Measurements from ENCODE around the gene KCNQ2.

GRCh38 chr20:63362436-63363009, 109.9 kb downstream of the KCNQ2 start:
- TF ChIP-seq GABPA (IDR thresholded peaks at IDR 0.05 in 1 of 2, conservative IDR thresholded peaks at IDR 0.05 in 1 of 2) (no peak), TAF1 (conservative IDR thresholded peaks at IDR 0.05) (no peak), ATF3 (IDR thresholded peaks at IDR 0.05) (no peak), MAX (IDR thresholded peaks at IDR 0.05) (no peak), NR2F2 (IDR thresholded peaks at IDR 0.05) (no peak), YY1 (IDR thresholded peaks at IDR 0.05) (no peak), EGR1 (IDR thresholded peaks at IDR 0.05; ENCODE audit: low read depth in 2 of 2) (no peak)
- TF ChIP-seq, protein P1, sequence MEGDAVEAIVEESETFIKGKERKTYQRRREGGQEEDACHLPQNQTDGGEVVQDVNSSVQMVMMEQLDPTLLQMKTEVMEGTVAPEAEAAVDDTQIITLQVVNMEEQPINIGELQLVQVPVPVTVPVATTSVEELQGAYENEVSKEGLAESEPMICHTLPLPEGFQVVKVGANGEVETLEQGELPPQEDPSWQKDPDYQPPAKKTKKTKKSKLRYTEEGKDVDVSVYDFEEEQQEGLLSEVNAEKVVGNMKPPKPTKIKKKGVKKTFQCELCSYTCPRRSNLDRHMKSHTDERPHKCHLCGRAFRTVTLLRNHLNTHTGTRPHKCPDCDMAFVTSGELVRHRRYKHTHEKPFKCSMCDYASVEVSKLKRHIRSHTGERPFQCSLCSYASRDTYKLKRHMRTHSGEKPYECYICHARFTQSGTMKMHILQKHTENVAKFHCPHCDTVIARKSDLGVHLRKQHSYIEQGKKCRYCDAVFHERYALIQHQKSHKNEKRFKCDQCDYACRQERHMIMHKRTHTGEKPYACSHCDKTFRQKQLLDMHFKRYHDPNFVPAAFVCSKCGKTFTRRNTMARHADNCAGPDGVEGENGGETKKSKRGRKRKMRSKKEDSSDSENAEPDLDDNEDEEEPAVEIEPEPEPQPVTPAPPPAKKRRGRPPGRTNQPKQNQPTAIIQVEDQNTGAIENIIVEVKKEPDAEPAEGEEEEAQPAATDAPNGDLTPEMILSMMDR (IDR thresholded peaks at IDR 0.05; ENCODE audit: low read depth, low read length, missing input control), result no peak
